ENCODE data around the gene CELF4. TPM values are rescaled to one million over a fixed set of nuclear protein-coding genes. Genes with fewer than 3 reads are reported as not detected.

Gene CELF4
- total RNA-seq, 4 donors from 2014 or later = 0.32 to 0.81 (median 0.77) TPM

- Histone ChIP-seq H3K27ac (no peak overlapping the region), H3K9me3 (peaks cover 0 to 17% (median 0%) of the 10 kb centered on the region in 3 donors), H3K4me1 (peaks cover 0 to 16% (median 4%) of the 10 kb centered on the region in 3 donors), H3K36me3 (no peaks in the 10 kb centered on the region), H3K27me3 (no peaks in the 10 kb centered on the region), H3K4me3 (no peak overlapping the region)
- no peak for ATAC-seq
- TF ChIP-seq CTCF (IDR thresholded peaks at IDR 0.05) = no peak
- 89 to 94% methylated on average over 8 to 12 of the region's 16 CpGs for WGBS, 2 donors (ENCODE audit: low coverage in 1 of 2)
Observed at GRCh38 chr18:37391698-37392548, 173.7 kb downstream of the CELF4 start.

- TF ChIP-seq POLR2A (IDR thresholded peaks at IDR 0.05) = no peak
- no peak for TF ChIP-seq POLR2AphosphoS5 (IDR thresholded peaks at IDR 0.05)
- TF ChIP-seq EP300 (IDR thresholded peaks at IDR 0.05) = no peak
- TF ChIP-seq CTCF (IDR thresholded peaks at IDR 0.05) = no peak
- ATAC-seq = no peak
- Histone ChIP-seq H3K9me3 (peaks cover 0 to 17% (median 0%) of the 10 kb centered on the region in 3 donors), H3K4me1 (peaks cover 0 to 16% (median 4%) of the 10 kb centered on the region in 3 donors), H3K36me3 (no peaks in the 10 kb centered on the region), H3K27me3 (no peaks in the 10 kb centered on the region), H3K27ac (no peak overlapping the region), H3K4me3 (no peak overlapping the region)
- WGBS, 2 donors (ENCODE audit: low coverage in 1 of 2) = 81% methylated on average over 3 of the region's 4 CpGs; no CpG with 5 or more reads in 1 of the 2 donors
Observed at GRCh38 chr18:37391156-37391555, 174.4 kb downstream of the CELF4 start.

GRCh38 chr18:37390687-37391086 is 174.9 kb downstream of the CELF4 start:
- H3K4me1 ChIP-seq = peaks cover 0 to 16% (median 4%) of the 10 kb centered on the region in 3 donors
- 82% methylated on average over 7 of the region's 11 CpGs; no CpG with 5 or more reads in 1 of the 2 donors for WGBS, 2 donors (ENCODE audit: low coverage in 1 of 2)
- peaks cover 0 to 17% (median 0%) of the 10 kb centered on the region in 3 donors for H3K9me3 ChIP-seq
- H3K36me3 ChIP-seq = no peaks in the 10 kb centered on the region
- H3K27ac ChIP-seq = no peak overlapping the region
- no peak for ATAC-seq
- H3K27me3 ChIP-seq = no peaks in the 10 kb centered on the region
- no peak overlapping the region for H3K4me3 ChIP-seq
- TF ChIP-seq CTCF (IDR thresholded peaks at IDR 0.05) (no peak), POLR2A (IDR thresholded peaks at IDR 0.05) (no peak), EP300 (IDR thresholded peaks at IDR 0.05) (no peak), POLR2AphosphoS5 (IDR thresholded peaks at IDR 0.05) (no peak)

GRCh38 chr18:37389684-37390368 is 175.8 kb downstream of the CELF4 start:
- no peak for TF ChIP-seq CTCF (IDR thresholded peaks at IDR 0.05)
- TF ChIP-seq POLR2A (IDR thresholded peaks at IDR 0.05) = no peak
- no peak for TF ChIP-seq EP300 (IDR thresholded peaks at IDR 0.05)
- no peak for TF ChIP-seq POLR2AphosphoS5 (IDR thresholded peaks at IDR 0.05)
- no peak overlapping the region for H3K4me3 ChIP-seq
- 100% methylated on average over 3 to 5 of the region's 19 CpGs for WGBS, 2 donors (ENCODE audit: low coverage in 1 of 2)

More at GRCh38 chr18:37389684-37390368, 175.8 kb downstream of the CELF4 start:
- H3K36me3 ChIP-seq = no peaks in the 10 kb centered on the region
- no peak overlapping the region for H3K27ac ChIP-seq
- H3K27me3 ChIP-seq = peaks cover 6% of the 10 kb centered on the region
- H3K9me3 ChIP-seq = peaks cover 0 to 17% (median 0%) of the 10 kb centered on the region in 3 donors
- H3K4me1 ChIP-seq = peaks cover 0 to 16% (median 4%) of the 10 kb centered on the region in 3 donors
- ATAC-seq = no peak
